Measurements from ENCODE around the gene SH3GL2. TPM values are rescaled to one million over a fixed set of nuclear protein-coding genes. Genes with fewer than 3 reads are reported as not detected.

Gene SH3GL2
- total and polyA plus RNA-seq, 9 donors, result 0.07 to 0.28 (median 0.10) TPM

- no peak for DNase-seq
- Histone ChIP-seq H3K4me3 (ENCODE audit: low read length) (no peak overlapping the region), H3K9me3 (replicated peaks; ENCODE audit: control insufficient read depth, low read depth, low read length) (no peaks in the 10 kb centered on the region), H3K27ac (ENCODE audit: low read length) (no peak overlapping the region), H3K27me3 (ENCODE audit: control insufficient read depth, insufficient read depth, low read length) (no peaks in the 10 kb centered on the region), H3K36me3 (ENCODE audit: control insufficient read depth, insufficient read depth, low read length) (no peaks in the 10 kb centered on the region), H3K4me1 (ENCODE audit: control insufficient read depth, insufficient read depth, low read length) (no peaks in the 10 kb centered on the region)
- no CpG with 5 or more reads among the region's 3 CpGs for WGBS (ENCODE audit: insufficient coverage)
Observed at GRCh38 chr9:17695482-17695881, 116.6 kb downstream of the SH3GL2 start.

- no peak overlapping the region for H3K27ac ChIP-seq (ENCODE audit: low read length)
- no peak overlapping the region for H3K4me3 ChIP-seq (ENCODE audit: low read length)
- H3K4me1 ChIP-seq (ENCODE audit: control insufficient read depth, insufficient read depth, low read length), result no peaks in the 10 kb centered on the region
- no peak for DNase-seq
- H3K36me3 ChIP-seq (ENCODE audit: control insufficient read depth, insufficient read depth, low read length), result no peaks in the 10 kb centered on the region
- 90% methylated on average over 2 of the region's 3 CpGs for WGBS (ENCODE audit: insufficient coverage)
- no peaks in the 10 kb centered on the region for H3K27me3 ChIP-seq (ENCODE audit: control insufficient read depth, insufficient read depth, low read length)
- H3K9me3 ChIP-seq (replicated peaks; ENCODE audit: control insufficient read depth, low read depth, low read length), result no peaks in the 10 kb centered on the region
Observed at GRCh38 chr9:17699615-17700330, 120.9 kb downstream of the SH3GL2 start.

GRCh38 chr9:17706347-17706746 is 127.5 kb downstream of the SH3GL2 start:
- WGBS (ENCODE audit: insufficient coverage), result no CpG with 5 or more reads among the region's 2 CpGs
- no peaks in the 10 kb centered on the region for H3K4me1 ChIP-seq (ENCODE audit: control insufficient read depth, insufficient read depth, low read length)
- no peak overlapping the region for H3K4me3 ChIP-seq (ENCODE audit: low read length)
- H3K27ac ChIP-seq (ENCODE audit: low read length), result no peak overlapping the region
- H3K36me3 ChIP-seq (ENCODE audit: control insufficient read depth, insufficient read depth, low read length), result no peaks in the 10 kb centered on the region
- no peaks in the 10 kb centered on the region for H3K9me3 ChIP-seq (replicated peaks; ENCODE audit: control insufficient read depth, low read depth, low read length)
- no peak for DNase-seq
- no peaks in the 10 kb centered on the region for H3K27me3 ChIP-seq (ENCODE audit: control insufficient read depth, insufficient read depth, low read length)

GRCh38 chr9:17719053-17719452 is 140.2 kb downstream of the SH3GL2 start:
- Histone ChIP-seq H3K9me3 (replicated peaks; ENCODE audit: control insufficient read depth, low read depth, low read length) (peaks cover 2% of the 10 kb centered on the region), H3K27ac (ENCODE audit: low read length) (no peak overlapping the region), H3K36me3 (ENCODE audit: control insufficient read depth, insufficient read depth, low read length) (no peaks in the 10 kb centered on the region), H3K4me3 (ENCODE audit: low read length) (no peak overlapping the region), H3K27me3 (ENCODE audit: control insufficient read depth, insufficient read depth, low read length) (no peaks in the 10 kb centered on the region), H3K4me1 (ENCODE audit: control insufficient read depth, insufficient read depth, low read length) (no peaks in the 10 kb centered on the region)
- no peak for DNase-seq
- WGBS (ENCODE audit: insufficient coverage), result no CpG with 5 or more reads among the region's 1 CpG

- H3K9me3 ChIP-seq (replicated peaks; ENCODE audit: control insufficient read depth, low read depth, low read length), result peaks cover 4% of the 10 kb centered on the region
- no CpG with 5 or more reads among the region's 3 CpGs for WGBS (ENCODE audit: insufficient coverage)
- no peak for DNase-seq
- no peak overlapping the region for H3K27ac ChIP-seq (ENCODE audit: low read length)
- H3K4me1 ChIP-seq (ENCODE audit: control insufficient read depth, insufficient read depth, low read length), result no peaks in the 10 kb centered on the region
- no peak overlapping the region for H3K4me3 ChIP-seq (ENCODE audit: low read length)
- H3K27me3 ChIP-seq (ENCODE audit: control insufficient read depth, insufficient read depth, low read length), result no peaks in the 10 kb centered on the region
- no peaks in the 10 kb centered on the region for H3K36me3 ChIP-seq (ENCODE audit: control insufficient read depth, insufficient read depth, low read length)
Observed at GRCh38 chr9:17721954-17722353, 143.1 kb downstream of the SH3GL2 start.

GRCh38 chr9:17723656-17724055 is 144.8 kb downstream of the SH3GL2 start:
- H3K27me3 ChIP-seq (ENCODE audit: control insufficient read depth, insufficient read depth, low read length), result no peaks in the 10 kb centered on the region
- no peak overlapping the region for H3K4me3 ChIP-seq (ENCODE audit: low read length)
- DNase-seq, result no peak
- H3K36me3 ChIP-seq (ENCODE audit: control insufficient read depth, insufficient read depth, low read length), result no peaks in the 10 kb centered on the region
- no peaks in the 10 kb centered on the region for H3K4me1 ChIP-seq (ENCODE audit: control insufficient read depth, insufficient read depth, low read length)
- WGBS (ENCODE audit: insufficient coverage), result no CpG with 5 or more reads among the region's 2 CpGs
- no peak overlapping the region for H3K27ac ChIP-seq (ENCODE audit: low read length)
- peaks cover 4% of the 10 kb centered on the region for H3K9me3 ChIP-seq (replicated peaks; ENCODE audit: control insufficient read depth, low read depth, low read length)

GRCh38 chr9:17725399-17726010 is 146.6 kb downstream of the SH3GL2 start:
- no peaks in the 10 kb centered on the region for H3K27me3 ChIP-seq (ENCODE audit: control insufficient read depth, insufficient read depth, low read length)
- H3K4me3 ChIP-seq (ENCODE audit: low read length), result no peak overlapping the region
- 0% methylated on average over 1 of the region's 4 CpGs for WGBS (ENCODE audit: insufficient coverage)
- H3K36me3 ChIP-seq (ENCODE audit: control insufficient read depth, insufficient read depth, low read length), result no peaks in the 10 kb centered on the region
- DNase-seq, result no peak
- H3K27ac ChIP-seq (ENCODE audit: low read length), result no peak overlapping the region
- H3K4me1 ChIP-seq (ENCODE audit: control insufficient read depth, insufficient read depth, low read length), result no peaks in the 10 kb centered on the region
- H3K9me3 ChIP-seq (replicated peaks; ENCODE audit: control insufficient read depth, low read depth, low read length), result peaks cover 4% of the 10 kb centered on the region

GRCh38 chr9:17726298-17726697 is 147.4 kb downstream of the SH3GL2 start:
- WGBS (ENCODE audit: insufficient coverage), result no CpG with 5 or more reads among the region's 5 CpGs
- H3K27ac ChIP-seq (ENCODE audit: low read length), result no peak overlapping the region
- H3K9me3 ChIP-seq (replicated peaks; ENCODE audit: control insufficient read depth, low read depth, low read length), result peaks cover 4% of the 10 kb centered on the region
- no peak for DNase-seq
- H3K4me1 ChIP-seq (ENCODE audit: control insufficient read depth, insufficient read depth, low read length), result no peaks in the 10 kb centered on the region
- no peaks in the 10 kb centered on the region for H3K27me3 ChIP-seq (ENCODE audit: control insufficient read depth, insufficient read depth, low read length)
- no peaks in the 10 kb centered on the region for H3K36me3 ChIP-seq (ENCODE audit: control insufficient read depth, insufficient read depth, low read length)
- no peak overlapping the region for H3K4me3 ChIP-seq (ENCODE audit: low read length)

GRCh38 chr9:17730899-17731298 is 152.0 kb downstream of the SH3GL2 start:
- Histone ChIP-seq H3K27ac (ENCODE audit: low read length) (no peak overlapping the region), H3K36me3 (ENCODE audit: control insufficient read depth, insufficient read depth, low read length) (no peaks in the 10 kb centered on the region), H3K4me1 (ENCODE audit: control insufficient read depth, insufficient read depth, low read length) (no peaks in the 10 kb centered on the region), H3K9me3 (replicated peaks; ENCODE audit: control insufficient read depth, low read depth, low read length) (no peaks in the 10 kb centered on the region), H3K4me3 (ENCODE audit: low read length) (no peak overlapping the region), H3K27me3 (ENCODE audit: control insufficient read depth, insufficient read depth, low read length) (no peaks in the 10 kb centered on the region)
- WGBS (ENCODE audit: insufficient coverage), result 79% methylated on average over 3 of the region's 7 CpGs
- DNase-seq, result no peak

GRCh38 chr9:17731308-17731707 is 152.4 kb downstream of the SH3GL2 start:
- H3K4me3 ChIP-seq (ENCODE audit: low read length), result no peak overlapping the region
- 89% methylated on average over 1 of the region's 4 CpGs for WGBS (ENCODE audit: insufficient coverage)
- no peak overlapping the region for H3K27ac ChIP-seq (ENCODE audit: low read length)
- no peaks in the 10 kb centered on the region for H3K27me3 ChIP-seq (ENCODE audit: control insufficient read depth, insufficient read depth, low read length)
- H3K36me3 ChIP-seq (ENCODE audit: control insufficient read depth, insufficient read depth, low read length), result no peaks in the 10 kb centered on the region
- H3K4me1 ChIP-seq (ENCODE audit: control insufficient read depth, insufficient read depth, low read length), result no peaks in the 10 kb centered on the region
- DNase-seq, result no peak
- no peaks in the 10 kb centered on the region for H3K9me3 ChIP-seq (replicated peaks; ENCODE audit: control insufficient read depth, low read depth, low read length)
